IPS-15b (cell line): ENCODE measurements around the gene ERI3.
A peak's percentile ranks its signal among the peaks of the same experiment; 100 is the strongest.

Experiments
- H3K27me3 ChIP-seq: one replicate; pipeline ENCODE4 v1.6.1; 2013; ENCODE audit warnings: low read length; ENCODE audit not compliant: control insufficient read depth, insufficient read depth
- H3K36me3 ChIP-seq: one replicate; pipeline ENCODE4 v1.6.1; 2013; ENCODE audit warnings: low read length; ENCODE audit not compliant: control insufficient read depth, insufficient read depth
- H3K4me1 ChIP-seq: one replicate; pipeline ENCODE4 v1.6.1; 2013; ENCODE audit warnings: mild to moderate bottlenecking, low read length; ENCODE audit not compliant: control insufficient read depth, insufficient read depth
- H3K4me3 ChIP-seq: one replicate; pipeline ENCODE4 v1.5.1; 2013; ENCODE audit warnings: low read depth, low read length
- H3K9ac ChIP-seq: one replicate; pipeline ENCODE4 v1.6.1; 2013; ENCODE audit warnings: low read depth, mild to moderate bottlenecking, low read length
- H3K9me3 ChIP-seq: one replicate; pipeline ENCODE4 v1.6.1; 2013; ENCODE audit warnings: mild to moderate bottlenecking, low read length; ENCODE audit not compliant: control insufficient read depth, insufficient read depth

Gene ERI3

DNA sequence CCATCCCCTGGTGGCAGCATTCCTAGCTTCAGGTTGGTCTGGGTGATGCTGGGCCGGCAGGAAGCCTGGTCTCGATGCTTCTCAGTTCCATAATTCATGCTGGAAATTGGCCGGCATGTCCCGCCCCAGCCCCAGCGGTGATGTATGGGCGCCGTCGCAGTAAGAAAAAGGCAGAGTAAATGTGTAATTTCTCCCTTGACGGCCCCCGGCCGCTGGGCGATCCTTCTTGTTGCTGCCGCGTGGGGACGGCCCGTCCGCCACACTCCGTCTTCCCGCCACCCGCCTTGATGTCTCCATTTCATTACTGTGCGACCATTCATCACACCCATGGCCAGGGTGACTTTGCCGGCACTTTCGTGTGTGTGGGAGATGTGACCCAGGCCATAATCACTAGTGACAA lies 133.3 kb downstream of the ERI3 start:
- peaks cover 41% of the 10 kb centered on the region for H3K36me3 ChIP-seq
- H3K9me3 ChIP-seq: peaks cover 6% of the 10 kb centered on the region
- no peak overlapping the region for H3K9ac ChIP-seq
- H3K4me3 ChIP-seq: no peak overlapping the region
- H3K27me3 ChIP-seq: no peaks in the 10 kb centered on the region
- H3K4me1 ChIP-seq: no peaks in the 10 kb centered on the region

DNA sequence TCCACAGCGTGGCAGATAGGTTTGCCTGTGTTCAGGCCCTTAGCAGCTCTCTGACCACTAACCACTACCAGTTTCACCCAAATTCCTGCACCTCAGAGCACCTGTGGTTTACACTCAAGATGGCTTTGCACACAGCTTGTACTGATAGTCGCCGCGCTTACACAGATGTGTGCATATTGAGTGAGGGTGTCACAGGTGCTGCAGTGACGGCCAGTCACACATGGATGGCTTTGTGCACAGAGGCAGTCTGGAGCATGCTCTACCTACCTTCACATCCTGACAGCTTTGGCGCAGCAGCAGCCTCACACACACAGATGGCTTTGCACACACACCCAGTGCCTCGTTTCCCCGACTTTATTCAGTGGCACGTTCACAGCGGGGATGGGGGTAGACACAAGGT lies 134.3 kb downstream of the ERI3 start:
- H3K36me3 ChIP-seq: peaks cover 41% of the 10 kb centered on the region
- no peak overlapping the region for H3K4me3 ChIP-seq
- no peaks in the 10 kb centered on the region for H3K27me3 ChIP-seq
- no peaks in the 10 kb centered on the region for H3K4me1 ChIP-seq
- H3K9ac ChIP-seq: no peak overlapping the region
- no peaks in the 10 kb centered on the region for H3K9me3 ChIP-seq

DNA sequence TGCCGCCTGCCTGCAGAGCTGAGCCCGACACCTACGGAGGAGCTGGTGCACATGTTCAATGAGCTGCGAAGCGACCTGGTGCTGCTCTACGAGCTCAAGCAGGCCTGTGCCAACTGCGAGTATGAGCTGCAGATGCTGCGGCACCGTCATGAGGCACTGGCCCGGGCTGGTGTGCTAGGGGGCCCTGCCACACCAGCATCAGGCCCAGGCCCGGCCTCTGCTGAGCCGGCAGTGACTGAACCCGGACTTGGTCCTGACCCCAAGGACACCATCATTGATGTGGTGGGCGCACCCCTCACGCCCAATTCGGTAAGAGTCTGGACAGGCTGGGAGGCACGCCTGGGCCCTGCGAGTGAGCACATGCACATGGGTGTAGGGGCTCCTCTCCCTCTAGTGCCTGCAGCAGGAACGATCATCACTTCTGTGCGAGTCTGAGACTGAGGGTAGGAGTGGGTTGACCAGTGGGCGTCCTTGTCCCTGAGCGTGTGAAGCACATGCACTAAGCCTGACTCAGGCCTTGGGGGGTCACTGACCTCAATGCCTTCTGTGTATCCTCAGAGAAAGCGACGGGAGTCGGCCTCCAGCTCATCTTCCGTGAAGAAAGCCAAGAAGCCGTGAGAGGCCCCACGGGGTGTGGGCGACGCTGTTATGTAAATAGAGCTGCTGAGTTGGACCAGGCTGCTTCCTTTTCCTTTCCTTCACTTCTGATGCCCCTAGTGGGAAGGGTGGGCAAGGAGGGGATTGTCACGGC lies 134.9 kb downstream of the ERI3 start:
- Histone ChIP-seq H3K4me1 (no peaks in the 10 kb centered on the region), H3K36me3 (peaks cover 42% of the 10 kb centered on the region), H3K9me3 (no peaks in the 10 kb centered on the region), H3K4me3 (no peak overlapping the region), H3K9ac (no peak overlapping the region), H3K27me3 (no peaks in the 10 kb centered on the region)

DNA sequence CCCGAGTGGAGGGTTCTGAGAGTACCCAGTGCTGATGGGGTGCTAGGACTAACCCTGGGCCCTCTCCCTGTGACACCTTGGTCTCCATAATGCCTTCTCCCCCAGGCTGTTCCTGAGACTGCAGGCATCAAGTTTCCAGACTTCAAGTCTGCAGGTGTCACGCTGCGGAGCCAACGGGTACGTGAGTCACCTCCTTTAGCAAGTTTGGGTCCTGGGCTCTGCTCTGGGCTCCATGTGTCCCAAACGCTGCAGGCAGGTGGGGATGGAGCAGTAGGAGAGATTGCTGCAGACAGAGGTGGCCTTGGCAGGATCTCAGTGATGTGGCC lies 135.8 kb downstream of the ERI3 start:
- Histone ChIP-seq H3K9me3 (no peaks in the 10 kb centered on the region), H3K9ac (no peak overlapping the region), H3K4me3 (no peak overlapping the region), H3K4me1 (no peaks in the 10 kb centered on the region), H3K36me3 (peaks cover 50% of the 10 kb centered on the region), H3K27me3 (no peaks in the 10 kb centered on the region)

DNA sequence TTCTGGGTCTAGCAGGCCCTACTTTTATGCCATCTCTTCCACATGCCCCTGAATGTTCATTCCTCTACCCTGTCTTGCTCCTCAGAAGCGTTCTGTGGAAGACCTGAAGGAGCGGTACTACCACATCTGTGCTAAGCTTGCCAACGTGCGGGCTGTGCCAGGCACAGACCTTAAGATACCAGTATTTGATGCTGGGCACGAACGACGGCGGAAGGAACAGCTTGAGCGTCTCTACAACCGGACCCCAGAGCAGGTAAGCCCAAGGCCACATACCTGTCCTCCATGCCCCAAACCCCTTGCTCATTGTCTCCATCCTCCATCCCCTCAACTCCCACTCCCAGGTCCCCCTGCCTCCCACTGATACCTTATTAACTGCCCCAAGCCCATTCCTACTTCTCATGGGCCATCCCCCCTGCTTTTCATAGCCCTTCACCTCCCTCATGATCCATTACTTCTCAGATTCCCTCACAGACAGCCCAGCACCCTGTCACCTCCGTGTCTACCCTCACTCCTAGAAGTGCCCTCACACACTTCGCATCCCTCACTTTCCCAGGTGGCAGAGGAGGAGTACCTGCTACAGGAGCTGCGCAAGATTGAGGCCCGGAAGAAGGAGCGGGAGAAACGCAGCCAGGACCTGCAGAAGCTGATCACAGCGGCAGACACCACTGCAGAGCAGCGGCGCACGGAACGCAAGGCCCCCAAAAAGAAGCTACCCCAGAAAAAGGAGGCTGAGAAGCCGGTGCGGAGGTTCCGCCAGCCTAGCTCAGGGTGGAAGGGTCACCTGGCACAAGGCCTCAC lies 136.4 kb downstream of the ERI3 start:
- Histone ChIP-seq H3K4me3 (no peak overlapping the region), H3K27me3 (no peaks in the 10 kb centered on the region), H3K36me3 (peaks cover 50% of the 10 kb centered on the region), H3K9me3 (no peaks in the 10 kb centered on the region), H3K9ac (no peak overlapping the region), H3K4me1 (peaks cover 2% of the 10 kb centered on the region)

DNA sequence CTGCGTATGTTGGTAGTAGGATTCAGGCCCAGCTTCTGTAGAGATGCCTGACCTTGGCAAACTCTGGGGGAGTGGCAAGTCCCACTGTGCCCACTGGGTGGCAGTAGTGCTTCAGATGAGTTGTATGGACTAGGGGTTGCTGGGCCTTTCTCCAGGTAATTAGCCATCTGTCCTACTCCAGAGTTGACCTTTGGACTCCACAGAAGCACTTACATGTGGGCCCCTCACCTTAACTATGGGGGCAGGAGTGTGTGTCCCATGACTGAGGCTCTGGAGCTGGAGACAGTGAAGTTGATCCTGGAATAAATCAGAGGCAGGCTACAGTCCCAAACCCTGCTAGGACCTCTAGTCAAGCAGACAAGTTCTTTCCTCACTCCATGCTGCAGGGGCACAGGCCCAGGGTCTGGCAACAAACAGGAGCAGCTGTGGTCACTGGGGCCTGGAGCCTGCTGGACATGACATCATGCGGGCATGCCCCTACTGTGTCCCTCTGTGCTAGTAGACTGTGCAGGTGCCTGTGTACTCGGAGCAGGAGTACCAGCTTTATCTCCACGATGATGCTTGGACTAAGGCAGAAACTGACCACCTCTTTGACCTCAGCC lies 137.1 kb downstream of the ERI3 start:
- no peak overlapping the region for H3K9ac ChIP-seq
- H3K27me3 ChIP-seq: no peaks in the 10 kb centered on the region
- peaks cover 50% of the 10 kb centered on the region for H3K36me3 ChIP-seq
- H3K9me3 ChIP-seq: no peaks in the 10 kb centered on the region
- H3K4me3 ChIP-seq: no peak overlapping the region
- peaks cover 2% of the 10 kb centered on the region for H3K4me1 ChIP-seq

DNA sequence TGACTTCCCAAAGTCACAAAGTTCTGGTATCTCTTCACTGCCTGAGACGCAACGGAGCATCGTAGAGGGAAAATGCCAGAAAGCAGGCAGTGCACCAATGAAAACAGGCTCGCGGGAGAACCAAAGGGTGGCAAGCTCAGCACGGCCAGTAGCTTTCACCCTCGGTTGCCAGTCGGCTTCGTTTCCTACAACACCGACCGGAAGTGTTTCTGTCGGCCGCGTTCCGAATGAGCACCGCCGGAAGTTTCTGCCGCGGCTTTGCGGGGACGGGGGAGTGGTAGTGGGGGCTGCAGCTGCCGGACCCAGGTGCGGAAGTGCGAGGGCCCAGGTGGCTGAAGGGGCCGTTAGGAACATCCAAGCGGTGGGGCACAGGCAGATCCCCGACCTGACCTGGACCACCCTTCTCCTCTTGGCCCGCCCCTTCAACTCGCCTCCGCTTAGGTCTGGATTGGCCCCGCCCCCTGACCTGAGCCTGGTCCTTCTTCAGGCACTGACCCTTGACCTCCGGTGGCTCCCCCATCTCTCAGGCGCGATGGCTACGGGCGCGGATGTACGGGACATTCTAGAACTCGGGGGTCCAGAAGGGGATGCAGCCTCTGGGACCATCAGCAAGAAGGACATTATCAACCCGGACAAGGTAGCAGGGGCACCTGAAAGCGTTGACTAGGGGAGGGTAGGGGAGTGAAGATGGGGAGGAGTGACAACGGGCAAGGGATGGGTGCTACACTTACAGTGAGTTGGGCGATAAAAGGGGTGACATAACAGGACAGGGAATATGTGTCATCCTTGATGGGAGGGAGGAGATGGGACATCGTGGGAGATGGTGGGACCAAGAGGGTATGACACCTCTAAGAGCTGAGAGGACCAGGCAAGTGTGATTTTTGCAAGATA lies 141.6 kb downstream of the ERI3 start, which contains the start of gene DMAP1:
Gene DMAP1, plus strand, starts transcription at position 250 of the 891 bp plus-strand sequence. Its CDS starts 283 bp downstream, at position 533.
- Histone ChIP-seq H3K36me3 (peaks cover 19% of the 10 kb centered on the region), H3K9ac (peak within 1 kb of the TSS; percentile 63), H3K27me3 (no peaks in the 10 kb centered on the region), H3K4me3 (peak within 1 kb of the TSS; percentile 92), H3K4me1 (peaks cover 5% of the 10 kb centered on the region), H3K9me3 (no peaks in the 10 kb centered on the region)

DNA sequence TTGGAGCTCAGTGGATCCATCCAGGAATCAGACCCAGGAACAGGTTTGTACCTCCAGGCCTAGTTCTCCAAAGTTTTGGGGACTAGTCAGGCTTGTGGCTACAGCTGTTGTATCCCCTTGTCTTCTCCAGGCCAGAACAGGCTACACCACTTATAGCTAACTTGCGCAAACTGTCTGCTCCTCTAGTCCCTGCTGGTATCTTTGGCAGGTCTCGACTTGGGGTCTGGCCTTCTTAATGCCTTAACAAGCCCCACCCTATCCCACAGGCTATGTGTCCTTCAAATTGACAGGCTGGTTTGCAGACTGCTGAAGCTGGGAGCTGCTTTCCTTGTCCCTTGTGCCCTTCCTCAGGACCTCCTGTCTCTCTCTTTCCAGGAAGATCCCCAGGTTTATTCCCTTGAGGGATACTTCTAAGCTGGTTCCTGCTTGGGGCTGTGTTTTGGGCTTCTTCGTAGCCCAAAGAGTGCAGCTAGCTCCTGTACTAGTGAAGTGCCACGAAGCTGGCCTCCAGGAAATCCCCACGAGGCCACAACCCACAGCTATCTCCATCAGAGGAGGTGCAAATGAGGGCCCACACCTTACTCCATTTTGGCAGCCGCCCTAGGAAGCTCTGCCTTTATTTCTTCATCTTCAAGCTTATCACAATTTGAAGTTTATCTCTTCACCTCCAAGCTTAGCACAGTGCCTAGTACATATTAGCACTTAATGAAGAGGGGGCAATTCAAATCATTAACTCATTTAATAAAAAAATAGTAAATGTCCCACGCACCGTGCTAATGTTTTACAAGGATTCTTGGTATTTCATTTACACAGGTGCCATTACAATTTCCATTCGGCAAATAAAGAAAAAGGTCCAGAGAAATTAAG lies 142.5 kb downstream of the ERI3 start:
- Histone ChIP-seq H3K4me3 (peak overlapping the region; percentile 92), H3K9ac (no peak overlapping the region), H3K27me3 (no peaks in the 10 kb centered on the region), H3K36me3 (peaks cover 12% of the 10 kb centered on the region), H3K4me1 (peaks cover 5% of the 10 kb centered on the region), H3K9me3 (no peaks in the 10 kb centered on the region)

DNA sequence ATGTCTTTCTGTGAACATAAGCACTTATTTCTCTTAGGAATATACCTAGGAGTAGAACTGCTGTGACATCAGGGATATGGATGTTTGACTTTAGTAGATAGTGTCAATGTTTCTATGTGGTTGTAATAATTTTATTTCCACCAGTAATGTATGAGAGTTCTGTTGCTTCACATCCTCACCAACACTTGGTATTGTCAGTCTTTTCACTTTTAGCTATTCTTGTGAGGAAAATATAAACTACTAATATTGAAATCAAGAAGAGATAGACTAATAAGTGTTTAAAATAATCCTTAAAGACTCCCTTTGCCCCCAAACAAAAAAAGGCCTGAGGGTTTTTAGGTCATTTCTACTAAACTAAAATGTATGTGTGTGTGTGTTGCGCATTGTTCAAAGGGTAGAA lies 144.5 kb downstream of the ERI3 start:
- Histone ChIP-seq H3K9me3 (no peaks in the 10 kb centered on the region), H3K4me1 (peaks cover 5% of the 10 kb centered on the region), H3K36me3 (peaks cover 9% of the 10 kb centered on the region), H3K9ac (no peak overlapping the region), H3K27me3 (no peaks in the 10 kb centered on the region), H3K4me3 (no peak overlapping the region)

DNA sequence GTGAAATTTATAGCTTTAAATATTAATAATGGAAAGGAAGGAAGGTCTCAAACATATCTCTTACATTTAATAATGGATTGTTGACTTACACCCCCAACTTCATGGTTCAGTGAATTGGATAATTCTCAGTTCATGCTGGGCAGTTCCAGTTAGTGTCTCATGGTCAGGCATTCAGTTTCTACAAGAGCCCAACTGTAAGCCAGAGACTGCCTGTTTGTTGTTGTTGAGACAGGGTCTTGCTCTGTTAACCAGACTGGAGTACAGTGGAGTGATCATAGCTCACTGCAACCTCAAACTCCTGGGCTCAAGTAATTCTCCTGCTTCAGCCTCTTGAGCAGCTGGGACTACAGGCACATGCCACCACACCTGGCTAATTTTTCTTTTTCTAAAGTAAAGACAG lies 146.8 kb downstream of the ERI3 start:
- Histone ChIP-seq H3K36me3 (no peaks in the 10 kb centered on the region), H3K4me3 (no peak overlapping the region), H3K9ac (no peak overlapping the region)

More for the DNA sequence above, 146.8 kb downstream of the ERI3 start:
- peaks cover 3% of the 10 kb centered on the region for H3K4me1 ChIP-seq
- H3K27me3 ChIP-seq: no peaks in the 10 kb centered on the region
- no peaks in the 10 kb centered on the region for H3K9me3 ChIP-seq
